Measurements from ENCODE around the gene SLC35E3.

DNA sequence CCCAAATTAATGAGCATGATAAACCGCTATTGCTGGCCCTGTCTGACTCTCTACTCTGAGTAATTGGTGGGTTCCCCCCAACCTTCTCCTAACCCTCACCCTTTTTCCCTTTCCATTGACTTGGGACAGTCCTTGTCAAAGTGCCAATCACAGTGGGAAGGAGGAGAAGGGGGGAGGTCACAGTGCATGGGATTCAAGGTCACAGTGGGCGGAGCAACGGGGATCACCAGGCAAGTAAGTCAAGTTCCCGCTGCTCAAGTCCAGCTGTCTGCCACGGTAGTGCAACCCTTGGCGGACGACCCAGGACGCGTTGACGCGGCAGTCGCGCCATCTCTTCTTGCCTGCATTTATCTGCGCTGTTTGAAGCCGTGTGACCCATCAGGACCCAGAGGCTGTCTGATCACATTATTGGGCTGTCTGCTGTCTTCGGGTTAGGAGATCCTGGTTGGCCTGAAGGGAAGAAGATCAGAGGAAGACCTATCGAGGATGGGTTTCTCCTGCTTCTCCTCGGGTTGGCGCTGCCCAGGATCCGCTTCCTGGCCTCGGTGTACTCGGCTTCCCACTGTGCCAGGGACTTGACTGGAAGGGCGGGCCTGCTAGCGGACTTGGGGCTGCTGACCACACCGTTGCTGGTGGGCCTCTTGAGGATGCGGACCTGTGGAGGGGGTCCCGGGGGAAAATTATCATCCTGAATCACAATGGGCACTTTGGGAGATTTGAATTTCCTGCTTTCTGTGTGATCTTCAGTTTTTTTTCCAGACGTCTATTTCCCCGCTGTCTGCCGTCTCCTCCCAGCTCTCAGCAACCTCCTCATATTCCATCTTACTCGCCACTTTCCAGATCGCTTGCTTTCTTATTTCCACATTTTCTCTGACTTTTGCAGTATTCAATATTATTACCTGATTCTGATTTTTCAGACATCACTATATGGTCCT is 58.9 kb downstream of the SLC35E3 start:
- TF ChIP-seq, protein P1, sequence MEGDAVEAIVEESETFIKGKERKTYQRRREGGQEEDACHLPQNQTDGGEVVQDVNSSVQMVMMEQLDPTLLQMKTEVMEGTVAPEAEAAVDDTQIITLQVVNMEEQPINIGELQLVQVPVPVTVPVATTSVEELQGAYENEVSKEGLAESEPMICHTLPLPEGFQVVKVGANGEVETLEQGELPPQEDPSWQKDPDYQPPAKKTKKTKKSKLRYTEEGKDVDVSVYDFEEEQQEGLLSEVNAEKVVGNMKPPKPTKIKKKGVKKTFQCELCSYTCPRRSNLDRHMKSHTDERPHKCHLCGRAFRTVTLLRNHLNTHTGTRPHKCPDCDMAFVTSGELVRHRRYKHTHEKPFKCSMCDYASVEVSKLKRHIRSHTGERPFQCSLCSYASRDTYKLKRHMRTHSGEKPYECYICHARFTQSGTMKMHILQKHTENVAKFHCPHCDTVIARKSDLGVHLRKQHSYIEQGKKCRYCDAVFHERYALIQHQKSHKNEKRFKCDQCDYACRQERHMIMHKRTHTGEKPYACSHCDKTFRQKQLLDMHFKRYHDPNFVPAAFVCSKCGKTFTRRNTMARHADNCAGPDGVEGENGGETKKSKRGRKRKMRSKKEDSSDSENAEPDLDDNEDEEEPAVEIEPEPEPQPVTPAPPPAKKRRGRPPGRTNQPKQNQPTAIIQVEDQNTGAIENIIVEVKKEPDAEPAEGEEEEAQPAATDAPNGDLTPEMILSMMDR (IDR thresholded peaks at IDR 0.05), result no peak
- no peak for TF ChIP-seq POLR2A (IDR thresholded peaks at IDR 0.05)

All from transverse colon (tissue), 3 donors.